Smooth muscle cell (in vitro differentiated cells): ENCODE results near the gene MEG3. TPM values are rescaled to one million over a fixed set of nuclear protein-coding genes. Genes with fewer than 3 reads are reported as not detected.

ENCODE experiments used
- DNase-seq: peaks from one replicate; lab custom pipeline; 2025; ENCODE audit not compliant: unreplicated experiment; lab: John Stamatoyannopoulos, UW
- H2AFZ ChIP-seq: fragments of 200-600 bp; sonication (generic); 2 replicates; pipeline ENCODE4 v1.6.0; 2016; ENCODE audit warnings: antibody characterized with exemption, low read depth, mild to moderate bottlenecking
- H3F3A ChIP-seq: fragments of 200-600 bp; sonication (generic); 2 replicates; pipeline ENCODE4 v1.6.0; 2017; ENCODE audit warnings: antibody characterized with exemption, low read depth
- H3K27ac ChIP-seq: fragments of 200-600 bp; sonication (generic); 2 replicates; pipeline ENCODE4 v1.5.1; 2016; ENCODE audit warnings: low read depth, mild to moderate bottlenecking
- H3K27me3 ChIP-seq: fragments of 200-600 bp; sonication (generic); 2 replicates; pipeline ENCODE4 v1.6.1; 2016; ENCODE audit warnings: low read depth, mild to moderate bottlenecking
- H3K36me3 ChIP-seq: fragments of 200-600 bp; sonication (generic); 2 replicates; pipeline ENCODE4 v1.5.1; 2016; ENCODE audit warnings: low read depth
- H3K4me1 ChIP-seq: fragments of 200-600 bp; sonication (generic); 2 replicates; pipeline ENCODE4 v1.5.1; 2016; ENCODE audit warnings: low read depth
- H3K4me2 ChIP-seq: fragments of 200-600 bp; sonication (generic); 2 replicates; pipeline ENCODE4 v1.6.0; 2016; ENCODE audit warnings: mild to moderate bottlenecking
- H3K4me3 ChIP-seq: fragments of 200-600 bp; sonication (generic); 2 replicates; pipeline ENCODE4 v1.5.1; 2016; ENCODE audit warnings: mild to moderate bottlenecking
- H3K79me2 ChIP-seq: fragments of 200-600 bp; sonication (generic); 2 replicates; pipeline ENCODE4 v1.6.0; 2016; ENCODE audit warnings: low read depth, mild to moderate bottlenecking
- H3K9ac ChIP-seq: fragments of 200-600 bp; sonication (generic); 2 replicates; pipeline ENCODE4 v1.6.0; 2016; ENCODE audit warnings: low read depth
- H3K9me3 ChIP-seq: fragments of 200-600 bp; sonication (generic); replicated peaks from 2 replicates; pipeline ENCODE4 v1.5.1; 2016; ENCODE audit warnings: low read depth
- H4K20me1 ChIP-seq: fragments of 200-600 bp; sonication (generic); 2 replicates; pipeline ENCODE4 v1.6.0; 2016; ENCODE audit warnings: low read depth
- WGBS: methylation state at CpG from one replicate; pipeline ENCODE4 v1.1.7; 2016; ENCODE audit warnings: low lambda C conversion rate; 5-methylcytosine and 5-hydroxymethylcytosine counted together
- polyA plus RNA-seq: library from polyadenylated mRNA; unstranded; fragments of >200 nt; fragmentation: Nextera tagmentation; extraction: Ambion mirVana; gene quantifications from 2 replicates; pipeline ENCODE4 v1.2.1, GENCODE V29; 2016
- total RNA-seq: library from RNA; depleted of rRNA; stranded (reverse); fragments of >200 nt; gene quantifications from 2 replicates; pipeline ENCODE4 v1.2.3, GENCODE V29; 2014
- TF ChIP-seq, protein P1 (sequence below): fragments of 200-600 bp; sonication (generic); IDR thresholded peaks from 2 replicates; pipeline ENCODE4 v1.5.1; 2017; ENCODE audit warnings: borderline replicate concordance, mild to moderate bottlenecking, antibody characterized with exemption; ENCODE audit not compliant: insufficient read depth, poor library complexity, severe bottlenecking

The MEG3 gene
- total and polyA plus RNA-seq, 2 experiments from 2014 or later, result not detected

DNA sequence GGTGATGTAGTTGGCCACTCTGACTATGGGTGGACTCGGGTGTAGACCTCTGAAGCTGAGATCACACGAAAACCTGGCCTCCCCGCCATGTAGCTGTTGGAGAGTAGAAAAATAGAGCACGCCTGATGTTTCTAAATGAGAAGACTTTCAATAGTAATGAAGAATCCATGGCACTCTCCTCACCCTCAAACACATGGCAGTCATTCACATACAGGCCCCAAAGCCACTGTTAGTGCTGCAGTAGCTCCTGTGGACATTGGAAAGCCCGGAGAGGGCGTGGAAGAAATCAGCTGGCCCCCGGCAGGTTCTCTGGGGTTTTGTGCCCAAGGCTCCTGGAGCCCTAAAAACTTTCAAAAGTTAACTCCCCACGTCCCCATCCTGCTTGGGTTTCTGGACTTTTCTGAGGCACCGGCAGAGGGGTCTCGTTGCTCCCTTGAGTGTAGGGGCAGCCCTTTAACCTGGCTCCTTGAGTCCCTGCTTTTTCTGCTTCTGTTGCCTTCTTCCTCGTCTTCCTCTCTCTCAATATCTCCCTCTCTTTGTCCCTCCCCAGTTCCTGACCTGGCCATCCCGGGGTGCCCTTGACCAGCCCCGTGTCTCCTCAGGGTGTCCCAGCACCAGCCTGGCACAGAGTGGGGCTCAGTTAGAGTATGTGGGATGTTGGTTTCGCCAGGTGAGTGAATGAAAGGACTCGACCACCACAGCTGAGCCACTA is 8.3 kb downstream of the MEG3 start:
- WGBS, result 95% methylated on average over 15 of the region's 15 CpGs
- Histone ChIP-seq H4K20me1 (no peaks in the 10 kb centered on the region), H3F3A (peaks cover 15% of the 10 kb centered on the region), H3K79me2 (no peaks in the 10 kb centered on the region), H3K4me2 (no peak overlapping the region), H3K4me1 (peaks cover 47% of the 10 kb centered on the region), H3K9me3 (no peaks in the 10 kb centered on the region), H3K4me3 (no peak overlapping the region), H3K27me3 (no peaks in the 10 kb centered on the region), H2AFZ (no peak overlapping the region), H3K36me3 (no peaks in the 10 kb centered on the region), H3K27ac (no peak overlapping the region), H3K9ac (no peak overlapping the region)
- no peak for DNase-seq
- TF ChIP-seq, protein P1, sequence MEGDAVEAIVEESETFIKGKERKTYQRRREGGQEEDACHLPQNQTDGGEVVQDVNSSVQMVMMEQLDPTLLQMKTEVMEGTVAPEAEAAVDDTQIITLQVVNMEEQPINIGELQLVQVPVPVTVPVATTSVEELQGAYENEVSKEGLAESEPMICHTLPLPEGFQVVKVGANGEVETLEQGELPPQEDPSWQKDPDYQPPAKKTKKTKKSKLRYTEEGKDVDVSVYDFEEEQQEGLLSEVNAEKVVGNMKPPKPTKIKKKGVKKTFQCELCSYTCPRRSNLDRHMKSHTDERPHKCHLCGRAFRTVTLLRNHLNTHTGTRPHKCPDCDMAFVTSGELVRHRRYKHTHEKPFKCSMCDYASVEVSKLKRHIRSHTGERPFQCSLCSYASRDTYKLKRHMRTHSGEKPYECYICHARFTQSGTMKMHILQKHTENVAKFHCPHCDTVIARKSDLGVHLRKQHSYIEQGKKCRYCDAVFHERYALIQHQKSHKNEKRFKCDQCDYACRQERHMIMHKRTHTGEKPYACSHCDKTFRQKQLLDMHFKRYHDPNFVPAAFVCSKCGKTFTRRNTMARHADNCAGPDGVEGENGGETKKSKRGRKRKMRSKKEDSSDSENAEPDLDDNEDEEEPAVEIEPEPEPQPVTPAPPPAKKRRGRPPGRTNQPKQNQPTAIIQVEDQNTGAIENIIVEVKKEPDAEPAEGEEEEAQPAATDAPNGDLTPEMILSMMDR, result no peak

DNA sequence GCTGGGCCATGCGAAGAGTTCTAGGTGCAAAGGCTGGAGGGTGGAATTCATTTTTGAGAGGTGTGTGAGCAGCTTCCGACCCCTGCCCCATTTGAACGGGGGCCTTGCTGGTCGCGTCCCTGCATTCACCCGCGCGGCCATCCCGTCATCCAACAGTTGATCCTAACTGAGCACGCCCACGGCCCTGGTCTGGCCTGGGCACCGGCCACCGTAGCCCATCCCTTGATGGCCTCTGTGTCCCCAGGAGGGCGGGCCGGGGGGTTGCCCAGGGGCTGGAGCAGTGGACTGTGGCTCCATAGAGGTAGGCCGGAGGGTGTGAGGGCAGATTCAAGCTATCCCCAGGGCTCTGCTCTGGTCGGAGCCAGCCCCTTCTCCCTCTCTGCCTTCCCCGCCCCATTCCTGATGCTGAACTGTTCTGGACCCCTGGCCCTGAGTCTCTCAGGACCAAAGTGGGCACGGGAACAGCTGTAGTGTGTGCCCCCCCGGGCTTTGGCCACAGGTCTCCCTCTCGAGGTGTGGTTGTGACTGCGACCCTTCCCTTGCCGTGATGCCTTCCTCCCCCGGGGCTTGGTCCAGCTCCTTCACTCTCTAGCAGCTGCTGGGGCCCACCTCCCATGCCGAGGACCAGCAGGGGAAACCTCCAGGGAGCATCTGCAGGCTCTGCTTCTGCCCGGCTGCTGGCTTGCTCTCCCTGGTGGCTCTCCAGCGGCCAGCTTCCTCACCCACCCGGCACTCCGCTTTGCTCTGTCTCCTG is 9.1 kb downstream of the MEG3 start:
- no peaks in the 10 kb centered on the region for H3K9me3 ChIP-seq
- no peaks in the 10 kb centered on the region for H3K36me3 ChIP-seq
- no peak overlapping the region for H3K9ac ChIP-seq
- H3K79me2 ChIP-seq, result no peaks in the 10 kb centered on the region
- peaks cover 47% of the 10 kb centered on the region for H3K4me1 ChIP-seq
- no peak overlapping the region for H3K4me2 ChIP-seq
- DNase-seq, result no peak
- H3K4me3 ChIP-seq, result no peak overlapping the region
- 82% methylated on average over 28 of the region's 29 CpGs for WGBS
- no peaks in the 10 kb centered on the region for H4K20me1 ChIP-seq
- H3F3A ChIP-seq, result peaks cover 15% of the 10 kb centered on the region
- no peak overlapping the region for H3K27ac ChIP-seq
- no peaks in the 10 kb centered on the region for H3K27me3 ChIP-seq
- TF ChIP-seq, protein P1, result no peak
- H2AFZ ChIP-seq, result no peak overlapping the region

DNA sequence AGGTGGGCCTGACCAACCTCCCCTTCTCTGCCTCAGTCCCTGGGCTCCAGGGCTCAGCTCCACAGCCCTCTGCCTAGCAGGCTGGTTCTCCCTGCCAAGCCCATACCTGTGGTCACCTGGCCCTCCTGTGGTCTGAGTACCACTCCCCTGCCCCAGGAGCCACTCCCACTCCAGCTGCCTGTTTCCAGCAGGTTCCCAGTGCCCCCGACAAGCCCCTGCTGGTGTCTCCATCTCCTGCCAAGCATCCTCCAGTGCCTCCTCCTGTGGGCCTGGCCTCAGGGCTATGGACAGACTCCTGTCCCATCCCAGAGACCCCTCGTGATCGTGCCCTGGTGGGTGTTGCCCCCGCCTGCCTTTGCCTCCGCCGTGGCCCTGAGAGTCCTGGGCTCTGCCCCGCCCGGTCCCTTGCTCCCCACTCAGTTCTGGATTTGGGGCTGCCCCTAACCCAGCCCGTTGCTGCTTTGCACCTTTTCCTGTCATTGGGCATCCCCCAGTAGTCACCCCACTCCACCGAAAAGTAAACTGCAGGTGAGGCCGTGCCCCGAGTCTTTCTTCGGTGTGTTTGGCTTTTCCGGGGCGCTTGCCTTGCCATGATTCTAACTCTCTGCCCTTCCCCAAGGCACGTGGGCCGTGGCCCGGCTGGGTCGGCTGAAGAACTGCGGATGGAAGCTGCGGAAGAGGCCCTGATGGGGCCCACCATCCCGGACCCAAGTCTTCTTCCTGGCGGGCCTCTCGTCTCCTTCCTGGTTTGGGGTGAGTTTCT is 9.8 kb downstream of the MEG3 start:
- Histone ChIP-seq H3F3A (peaks cover 21% of the 10 kb centered on the region), H3K9ac (no peak overlapping the region), H3K36me3 (no peaks in the 10 kb centered on the region), H3K9me3 (no peaks in the 10 kb centered on the region), H3K27me3 (no peaks in the 10 kb centered on the region), H3K79me2 (no peaks in the 10 kb centered on the region), H3K4me2 (no peak overlapping the region), H3K27ac (no peak overlapping the region), H3K4me3 (no peak overlapping the region), H3K4me1 (peaks cover 52% of the 10 kb centered on the region), H4K20me1 (no peaks in the 10 kb centered on the region), H2AFZ (no peak overlapping the region)
- no peak for DNase-seq
- TF ChIP-seq, protein P1, result no peak
- 93% methylated on average over 24 of the region's 24 CpGs for WGBS
